GM10266 (cell line): Measurements from ENCODE around the gene UGGT1.

Experiments used
- DNase-seq: peaks from one replicate; pipeline ENCODE4 v3.0.0; 2012; ENCODE audit errors: extremely low spot score
- TF ChIP-seq, protein P1 (sequence below): IDR thresholded peaks from 2 replicates; pipeline ENCODE4 v1.5.1; 2012; ENCODE audit warnings: mild to moderate bottlenecking, low read depth; ENCODE audit not compliant: control insufficient read depth, insufficient read depth; ENCODE audit errors: missing control alignments

The UGGT1 gene

DNA sequence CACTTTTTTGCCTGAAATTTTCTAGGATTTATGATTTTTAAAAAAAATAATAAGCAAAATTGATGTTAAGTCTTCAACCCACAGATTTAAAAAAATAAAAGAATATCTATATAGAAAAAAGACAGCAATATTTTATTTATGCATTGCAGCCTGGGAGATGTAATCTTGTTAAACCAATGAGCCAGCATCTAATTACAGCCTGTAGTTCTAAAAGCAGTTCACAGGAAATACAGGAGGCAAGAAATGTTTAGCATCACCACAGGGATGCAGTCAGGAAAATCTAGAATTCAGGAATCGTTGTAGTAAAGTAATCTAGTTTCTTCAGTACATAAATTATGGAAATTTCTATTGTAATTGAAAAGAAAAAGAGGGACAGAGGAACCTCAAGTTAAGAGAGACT lies 17.2 kb downstream of the UGGT1 start:
- TF ChIP-seq, protein P1, sequence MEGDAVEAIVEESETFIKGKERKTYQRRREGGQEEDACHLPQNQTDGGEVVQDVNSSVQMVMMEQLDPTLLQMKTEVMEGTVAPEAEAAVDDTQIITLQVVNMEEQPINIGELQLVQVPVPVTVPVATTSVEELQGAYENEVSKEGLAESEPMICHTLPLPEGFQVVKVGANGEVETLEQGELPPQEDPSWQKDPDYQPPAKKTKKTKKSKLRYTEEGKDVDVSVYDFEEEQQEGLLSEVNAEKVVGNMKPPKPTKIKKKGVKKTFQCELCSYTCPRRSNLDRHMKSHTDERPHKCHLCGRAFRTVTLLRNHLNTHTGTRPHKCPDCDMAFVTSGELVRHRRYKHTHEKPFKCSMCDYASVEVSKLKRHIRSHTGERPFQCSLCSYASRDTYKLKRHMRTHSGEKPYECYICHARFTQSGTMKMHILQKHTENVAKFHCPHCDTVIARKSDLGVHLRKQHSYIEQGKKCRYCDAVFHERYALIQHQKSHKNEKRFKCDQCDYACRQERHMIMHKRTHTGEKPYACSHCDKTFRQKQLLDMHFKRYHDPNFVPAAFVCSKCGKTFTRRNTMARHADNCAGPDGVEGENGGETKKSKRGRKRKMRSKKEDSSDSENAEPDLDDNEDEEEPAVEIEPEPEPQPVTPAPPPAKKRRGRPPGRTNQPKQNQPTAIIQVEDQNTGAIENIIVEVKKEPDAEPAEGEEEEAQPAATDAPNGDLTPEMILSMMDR = no peak
- DNase-seq = no peak

DNA sequence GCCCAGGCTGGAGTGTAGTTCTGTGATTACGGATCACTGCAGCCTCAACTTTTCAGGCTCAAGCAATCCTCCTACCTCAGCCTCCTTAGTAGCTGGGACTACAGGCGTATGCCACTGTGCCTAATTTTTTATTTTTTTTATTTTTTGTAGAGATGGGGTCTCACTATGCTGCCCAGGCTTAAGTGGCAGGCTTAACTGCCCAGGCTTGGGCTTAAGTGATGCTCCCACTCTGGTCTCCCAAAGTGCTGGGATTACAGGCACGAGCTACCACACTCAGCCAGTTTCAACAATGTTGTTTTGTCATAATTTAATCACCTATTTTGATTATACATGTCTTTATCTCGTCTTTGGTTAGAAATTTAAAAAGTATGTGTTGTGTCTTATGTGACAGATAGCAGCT lies 18.2 kb downstream of the UGGT1 start:
- TF ChIP-seq, protein P1 = no peak
- no peak for DNase-seq

DNA sequence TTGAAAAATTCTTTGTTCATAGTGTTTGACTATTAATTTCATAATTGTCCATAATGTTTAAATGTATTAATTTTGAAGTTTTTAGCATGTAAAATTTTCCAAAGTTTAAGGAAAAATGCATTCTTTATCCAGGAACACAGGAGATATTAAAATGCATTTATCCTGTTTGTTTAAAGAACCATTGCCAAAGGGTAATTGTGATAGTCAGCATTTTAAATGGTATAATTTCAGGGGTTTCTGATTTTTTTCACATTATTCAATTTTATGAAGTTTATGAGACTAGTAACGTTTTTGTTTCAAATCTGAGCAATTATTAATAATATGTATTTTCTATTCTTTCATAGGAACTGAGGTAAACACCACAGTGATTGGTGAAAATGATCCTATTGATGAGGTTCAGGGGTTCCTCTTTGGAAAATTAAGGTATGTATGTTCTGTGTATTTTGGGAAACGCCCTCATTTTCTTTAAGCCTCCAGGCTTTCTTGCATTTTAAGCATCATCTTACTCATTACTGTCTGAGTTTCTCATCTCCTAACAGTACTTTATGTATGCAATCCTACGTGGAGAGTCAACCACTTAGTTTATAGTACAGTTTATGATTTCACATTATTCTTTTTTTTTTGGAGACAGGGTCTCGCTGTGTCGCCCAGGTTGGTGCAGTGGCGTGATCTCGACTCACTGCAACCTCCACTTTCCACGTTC lies 25.1 kb downstream of the UGGT1 start:
- DNase-seq = no peak
- TF ChIP-seq, protein P1 = no peak

DNA sequence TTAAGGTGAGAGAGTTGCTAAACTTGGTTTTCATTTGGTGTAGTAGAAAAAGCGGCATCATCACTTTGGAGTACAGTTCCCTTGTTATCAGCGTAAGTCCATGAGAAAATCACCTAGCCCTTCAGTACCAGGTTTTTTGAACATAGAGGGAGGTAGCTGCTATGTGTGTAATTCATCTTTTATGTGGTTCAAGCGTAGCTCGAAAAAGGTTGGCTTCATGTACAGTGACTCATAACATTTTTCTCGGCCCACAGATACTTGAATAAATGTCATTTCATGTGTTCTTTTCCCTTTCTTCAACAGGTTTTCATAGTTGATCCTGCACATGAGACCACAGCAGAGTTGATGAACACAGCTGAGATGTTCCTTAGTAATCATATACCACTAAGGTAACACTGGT lies 43.6 kb downstream of the UGGT1 start:
- TF ChIP-seq, protein P1 = no peak
- DNase-seq = no peak

DNA sequence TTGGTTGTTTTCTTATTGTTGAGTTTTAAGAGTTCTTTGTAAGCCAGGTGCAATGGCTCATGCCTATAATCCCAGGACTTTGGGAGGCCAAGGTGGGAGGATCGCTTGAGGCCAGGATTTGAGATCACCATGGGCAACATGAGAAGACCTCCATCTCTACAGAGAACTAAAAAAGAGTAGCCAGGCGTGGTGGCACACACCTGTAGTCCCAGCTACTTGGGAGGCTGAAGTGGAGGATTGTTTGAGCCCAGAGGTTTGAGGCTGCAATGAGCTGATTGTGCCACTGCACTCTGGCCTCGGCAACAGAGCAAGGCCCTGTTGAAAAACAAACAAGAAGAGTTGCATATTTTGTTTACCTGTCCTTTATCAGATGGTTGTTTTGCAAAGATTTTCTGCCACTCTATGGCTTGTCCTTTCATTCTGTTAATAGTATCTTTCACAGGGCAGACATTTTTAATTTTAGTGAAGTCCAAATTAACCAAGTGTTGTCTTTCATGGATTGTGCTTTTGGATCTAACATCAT lies 46.2 kb downstream of the UGGT1 start:
- TF ChIP-seq, protein P1 = no peak
- no peak for DNase-seq

DNA sequence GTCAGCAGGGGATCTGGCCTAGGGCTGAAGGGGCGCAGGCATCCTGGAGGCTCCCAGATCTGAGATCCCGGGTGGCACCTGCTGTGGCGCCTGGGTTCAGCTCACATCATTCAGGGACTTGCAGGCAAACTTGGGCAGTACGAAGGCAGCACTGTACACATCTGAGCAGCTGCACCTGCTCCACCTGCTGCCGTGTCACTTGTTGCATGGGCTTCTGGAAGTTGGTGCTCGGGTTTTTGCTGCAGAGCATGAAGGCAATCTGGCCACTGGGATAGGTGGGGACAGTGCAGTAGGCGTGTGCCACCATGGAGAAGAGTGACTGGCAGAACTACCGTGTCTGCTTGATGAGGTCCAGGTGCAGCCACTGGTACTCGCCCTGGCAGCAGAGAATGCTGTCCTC lies 48.6 kb downstream of the UGGT1 start:
- TF ChIP-seq, protein P1 = no peak
- no peak for DNase-seq

DNA sequence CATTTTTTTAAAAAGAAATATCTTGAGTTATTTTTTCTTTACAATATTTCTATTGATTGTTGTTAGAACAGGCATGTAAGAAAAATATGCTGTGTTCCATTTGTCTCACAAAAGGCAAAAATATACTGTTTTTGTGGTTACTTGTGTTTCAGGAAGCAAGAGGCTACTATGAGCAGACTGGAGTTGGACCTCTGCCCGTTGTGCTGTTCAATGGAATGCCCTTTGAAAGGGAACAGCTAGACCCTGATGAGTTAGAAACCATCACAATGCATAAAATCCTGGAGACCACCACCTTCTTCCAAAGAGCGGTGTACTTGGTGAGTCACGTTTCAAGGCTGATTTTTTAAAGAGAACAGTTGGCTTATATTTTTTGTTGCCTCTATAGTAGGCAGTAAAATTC lies 54.7 kb downstream of the UGGT1 start:
- DNase-seq = no peak
- TF ChIP-seq, protein P1 = no peak
